ENCODE measurements around the gene CDYL2.

Gene CDYL2

DNA sequence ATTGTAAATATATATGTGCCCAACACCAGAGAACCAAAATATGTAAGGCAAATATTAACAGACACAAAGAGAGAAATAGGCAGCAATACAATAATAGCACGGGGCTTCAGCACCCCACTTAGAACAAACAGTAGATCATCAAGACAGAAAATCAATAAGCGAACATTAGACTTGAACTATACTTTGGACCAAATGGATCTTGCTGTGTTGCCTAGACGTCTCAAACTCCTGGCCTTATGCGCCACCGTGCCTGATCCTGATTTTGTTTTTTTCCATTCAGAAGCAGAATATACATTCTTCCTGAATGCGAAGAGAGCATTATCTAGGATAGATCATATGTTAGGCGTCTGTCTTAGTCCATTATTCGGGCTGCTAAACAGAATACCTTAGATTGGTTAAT is 41.9 kb upstream of the CDYL2 start:
- no peak for DNase-seq (ENCODE audit: low spot score)
- TF ChIP-seq, protein P1, sequence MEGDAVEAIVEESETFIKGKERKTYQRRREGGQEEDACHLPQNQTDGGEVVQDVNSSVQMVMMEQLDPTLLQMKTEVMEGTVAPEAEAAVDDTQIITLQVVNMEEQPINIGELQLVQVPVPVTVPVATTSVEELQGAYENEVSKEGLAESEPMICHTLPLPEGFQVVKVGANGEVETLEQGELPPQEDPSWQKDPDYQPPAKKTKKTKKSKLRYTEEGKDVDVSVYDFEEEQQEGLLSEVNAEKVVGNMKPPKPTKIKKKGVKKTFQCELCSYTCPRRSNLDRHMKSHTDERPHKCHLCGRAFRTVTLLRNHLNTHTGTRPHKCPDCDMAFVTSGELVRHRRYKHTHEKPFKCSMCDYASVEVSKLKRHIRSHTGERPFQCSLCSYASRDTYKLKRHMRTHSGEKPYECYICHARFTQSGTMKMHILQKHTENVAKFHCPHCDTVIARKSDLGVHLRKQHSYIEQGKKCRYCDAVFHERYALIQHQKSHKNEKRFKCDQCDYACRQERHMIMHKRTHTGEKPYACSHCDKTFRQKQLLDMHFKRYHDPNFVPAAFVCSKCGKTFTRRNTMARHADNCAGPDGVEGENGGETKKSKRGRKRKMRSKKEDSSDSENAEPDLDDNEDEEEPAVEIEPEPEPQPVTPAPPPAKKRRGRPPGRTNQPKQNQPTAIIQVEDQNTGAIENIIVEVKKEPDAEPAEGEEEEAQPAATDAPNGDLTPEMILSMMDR (IDR thresholded peaks at IDR 0.05; ENCODE audit: extremely low read depth, insufficient read depth, missing control alignments) = no peak
- in situ Hi-C loops (cut with MboI; ENCODE audit: low pct_unique_long_range_greater_than_20kb, low sequenced_read_pairs, unreplicated experiment) = no loop called here

DNA sequence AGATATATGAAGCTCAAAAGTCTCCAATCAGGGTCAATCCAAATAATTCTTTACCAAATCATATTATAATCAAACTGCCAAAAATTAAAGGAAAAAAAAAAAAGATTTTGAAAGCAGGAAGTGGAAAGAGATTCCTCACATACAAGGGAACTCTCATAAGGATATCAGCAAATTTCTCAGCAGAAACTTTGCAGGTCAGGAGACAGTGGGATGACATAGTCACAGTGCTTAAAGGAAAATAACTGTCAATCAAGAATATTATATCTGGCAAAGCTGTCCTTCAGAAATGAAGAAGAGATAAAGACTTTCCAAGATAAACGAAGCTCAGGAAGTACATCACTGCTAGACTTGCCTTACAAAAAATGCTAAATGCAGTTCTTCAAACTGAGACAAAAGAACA is 40.0 kb upstream of the CDYL2 start:
- DNase-seq (ENCODE audit: low spot score) = no peak
- in situ Hi-C loops (cut with MboI; ENCODE audit: low pct_unique_long_range_greater_than_20kb, low sequenced_read_pairs, unreplicated experiment) = no loop called here
- TF ChIP-seq, protein P1 (IDR thresholded peaks at IDR 0.05; ENCODE audit: extremely low read depth, insufficient read depth, missing control alignments) = no peak

DNA sequence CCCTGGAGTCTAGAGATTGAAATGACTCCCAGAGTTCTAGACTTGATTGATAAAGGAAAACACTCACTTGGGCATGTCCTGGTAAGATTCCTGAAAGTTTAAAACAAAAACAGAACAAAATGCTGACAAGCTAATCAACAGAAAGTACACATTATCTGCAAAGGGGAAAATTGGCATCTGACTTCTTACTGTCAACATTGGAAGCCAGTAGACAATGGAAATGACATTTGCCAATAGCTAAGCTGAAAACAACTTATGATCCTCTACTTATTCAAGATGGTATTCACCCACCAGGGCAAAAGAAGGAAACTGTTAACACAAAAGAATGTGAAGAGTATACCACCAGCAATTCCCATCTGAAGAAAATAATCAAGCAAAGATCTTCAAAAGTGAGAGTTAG is 36.8 kb upstream of the CDYL2 start:
- TF ChIP-seq, protein P1 (IDR thresholded peaks at IDR 0.05; ENCODE audit: extremely low read depth, insufficient read depth, missing control alignments) = no peak
- DNase-seq (ENCODE audit: low spot score) = no peak
- in situ Hi-C loops (cut with MboI; ENCODE audit: low pct_unique_long_range_greater_than_20kb, low sequenced_read_pairs, unreplicated experiment) = no loop called here

DNA sequence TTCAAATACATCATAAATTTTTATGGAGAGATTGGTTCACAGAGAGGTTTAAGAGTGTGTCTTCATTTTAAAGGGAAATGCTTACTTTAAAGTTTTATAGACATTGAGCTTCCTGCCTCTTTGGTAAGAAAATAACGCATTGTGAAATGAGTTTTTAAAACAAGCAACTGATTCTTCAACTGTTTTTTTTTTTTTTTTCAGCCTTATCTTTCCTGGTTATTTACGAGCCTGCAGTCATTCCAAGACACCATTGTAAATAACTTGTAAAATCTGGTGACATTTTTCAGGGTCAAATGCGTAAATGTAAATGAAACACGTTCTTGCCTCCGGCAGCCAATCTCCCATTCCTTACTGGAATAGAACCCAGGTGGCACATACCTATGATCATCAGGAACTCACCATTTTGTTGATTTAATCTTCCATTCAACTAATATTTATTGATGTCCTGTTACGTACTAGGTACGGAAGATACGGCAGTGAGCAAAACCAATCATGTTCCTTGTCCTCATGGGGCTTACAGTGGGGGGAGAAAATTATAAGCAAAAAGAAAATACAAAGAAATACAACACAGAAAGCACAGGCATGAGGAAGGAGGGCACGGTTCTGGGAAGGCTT is 33.2 kb upstream of the CDYL2 start:
- in situ Hi-C loops (cut with MboI; ENCODE audit: low pct_unique_long_range_greater_than_20kb, low sequenced_read_pairs, unreplicated experiment) = no loop called here
- no peak for DNase-seq (ENCODE audit: low spot score)

DNA sequence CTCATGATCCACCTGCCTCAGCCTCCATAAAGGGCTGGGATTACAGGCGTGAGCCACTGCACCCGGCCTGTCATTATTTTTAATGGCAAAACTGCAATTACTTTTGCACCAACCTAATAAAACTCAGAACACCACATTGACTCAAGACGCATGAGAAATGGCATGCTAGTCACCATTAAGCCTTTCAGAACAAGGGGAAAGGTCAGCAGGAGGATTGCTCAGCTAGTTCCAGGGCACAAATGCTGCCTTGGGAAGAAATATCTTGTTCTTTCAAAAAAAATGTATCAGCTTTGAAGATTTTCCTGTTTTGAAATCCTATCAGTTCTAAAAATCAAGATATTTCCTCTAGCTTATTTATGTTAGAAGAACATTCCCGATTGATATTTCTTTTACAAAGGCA is 32.4 kb upstream of the CDYL2 start:
- in situ Hi-C loops (cut with MboI; ENCODE audit: low pct_unique_long_range_greater_than_20kb, low sequenced_read_pairs, unreplicated experiment) = no loop called here
- TF ChIP-seq, protein P1 (IDR thresholded peaks at IDR 0.05; ENCODE audit: extremely low read depth, insufficient read depth, missing control alignments) = no peak
- DNase-seq (ENCODE audit: low spot score) = no peak

More for the DNA sequence above, 33.2 kb upstream of the CDYL2 start:
- TF ChIP-seq, protein P1 (IDR thresholded peaks at IDR 0.05; ENCODE audit: extremely low read depth, insufficient read depth, missing control alignments) = no peak

DNA sequence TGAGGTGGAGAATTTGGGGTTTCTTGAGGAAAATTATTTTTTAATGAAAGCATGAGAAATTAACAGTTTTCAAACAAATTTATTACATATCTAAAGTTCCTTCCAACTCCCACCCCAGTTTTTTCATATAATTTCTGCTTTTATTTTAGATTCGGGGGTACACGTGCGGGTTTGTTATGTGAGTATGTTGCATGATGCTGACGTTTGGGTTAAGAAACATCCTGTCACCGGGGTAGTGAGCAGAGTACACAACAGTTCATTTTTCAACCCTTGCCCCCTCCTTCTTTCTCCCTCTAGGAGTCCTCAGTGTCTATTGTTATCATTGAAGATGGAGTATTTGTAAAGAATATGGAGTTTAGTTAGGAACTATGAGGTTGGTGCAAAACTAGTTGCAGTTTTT is 31.8 kb upstream of the CDYL2 start:
- DNase-seq (ENCODE audit: low spot score) = no peak
- TF ChIP-seq, protein P1 (IDR thresholded peaks at IDR 0.05; ENCODE audit: extremely low read depth, insufficient read depth, missing control alignments) = no peak
- in situ Hi-C loops (cut with MboI; ENCODE audit: low pct_unique_long_range_greater_than_20kb, low sequenced_read_pairs, unreplicated experiment) = no loop called here

All from GM13977 (cell line).